H1 (cell line): ENCODE results near the gene TM9SF1. TPM values are rescaled to one million over a fixed set of nuclear protein-coding genes. Genes with fewer than 3 reads are reported as not detected.
"Not testable (repeated sequence)": the region's sequence is repeated elsewhere in the genome, so short reads cannot be mapped to it uniquely, and the experiment has no call there.

Source experiments
- CTCF ChIA-PET: fragments of 300-600 bp; sonication (Branson Sonifier 250); formaldehyde crosslinking; loops from one replicate; lab custom pipeline; 2021; ENCODE audit not compliant: partially characterized antibody; lab: Charles Lee
- POLR2A ChIA-PET: fragments of 300-600 bp; sonication (Branson Sonifier 250); formaldehyde crosslinking; loops from one replicate; lab custom pipeline; 2021; ENCODE audit warnings: inconsistent platforms; ENCODE audit not compliant: partially characterized antibody; lab: Charles Lee
- DNase-seq, 2 experiments: peaks; one replicate each; pipeline versions ENCODE4 v3.0.0 to v3.0.0-alpha.2; 2010 to 2022; ENCODE audit warnings: low spot score in 2 of 2, low read depth in 1 of 2, mixed read lengths in 1 of 2
- FAIRE-seq: peaks from 2 replicates; lab custom pipeline; 2011; peaks lifted over from hg19 to GRCh38; lab: Jason Lieb, UNC
- H2AFZ ChIP-seq: 2 replicates; pipeline ENCODE4 v1.8.1; 2012; ENCODE audit warnings: low read length, inconsistent platforms
- H2AK5ac ChIP-seq: 2 replicates; pipeline ENCODE4 v1.6.1; 2013; ENCODE audit warnings: low read depth, low read length
- H2BK120ac ChIP-seq: replicated peaks from 2 replicates; pipeline ENCODE3; 2013; ENCODE audit warnings: low read depth, low read length, inconsistent platforms
- H2BK12ac ChIP-seq: 2 replicates; pipeline ENCODE4 v1.6.1; 2013; ENCODE audit warnings: low read depth, low read length
- H2BK15ac ChIP-seq: 2 replicates; pipeline ENCODE4 v1.6.1; 2013; ENCODE audit warnings: low read length
- H2BK20ac ChIP-seq: 2 replicates; pipeline ENCODE4 v1.6.1; 2013; ENCODE audit warnings: low read length
- H2BK5ac ChIP-seq: 2 replicates; pipeline ENCODE4 v1.6.1; 2013; ENCODE audit warnings: low read depth, low read length
- H3K14ac ChIP-seq: 2 replicates; pipeline ENCODE4 v1.6.1; 2013; ENCODE audit warnings: inconsistent platforms; ENCODE audit not compliant: insufficient read length
- H3K18ac ChIP-seq: 2 replicates; pipeline ENCODE4 v1.6.1; 2013; ENCODE audit warnings: low read length; ENCODE audit errors: extremely low read depth
- H3K23ac ChIP-seq: 2 replicates; pipeline ENCODE4 v1.6.1; 2013; ENCODE audit warnings: inconsistent platforms; ENCODE audit not compliant: insufficient read length
- H3K23me2 ChIP-seq: 2 replicates; pipeline ENCODE4 v1.6.1; 2013; ENCODE audit warnings: low read depth, low read length
- H3K27ac ChIP-seq: 2 replicates; pipeline ENCODE4 v1.6.1; 2011; ENCODE audit warnings: low read depth, low read length, inconsistent platforms
- H3K27me3 ChIP-seq, 4 experiments: replicated peaks in 1 of 4; 1 replicate in 1 of 4; 2 replicates in 3 of 4; pipeline versions ENCODE4 v1.6.1 to v1.8.1; 2011 to 2013; ENCODE audit warnings: low read length in 3 of 4, mild to moderate bottlenecking in 3 of 4, inconsistent platforms in 2 of 4, mixed read lengths in 2 of 4, moderate library complexity in 1 of 4; ENCODE audit not compliant: control insufficient read depth in 3 of 4, insufficient read depth in 3 of 4; ENCODE audit errors: extremely low read depth in 1 of 4
- H3K36me3 ChIP-seq, 4 experiments: 2 replicates each; pipeline versions ENCODE4 v1.6.1 to v1.8.1; 2011 to 2013; ENCODE audit warnings: mild to moderate bottlenecking in 4 of 4, low read length in 3 of 4, moderate library complexity in 2 of 4, control low read depth in 1 of 4, inconsistent platforms in 1 of 4; ENCODE audit not compliant: insufficient read depth in 4 of 4, control insufficient read depth in 2 of 4
- H3K4ac ChIP-seq: replicated peaks from 2 replicates; pipeline ENCODE3; 2013; ENCODE audit warnings: low read length, low read depth, mixed read lengths, inconsistent platforms; ENCODE audit not compliant: insufficient read length
- H3K4me1 ChIP-seq, 4 experiments: replicated peaks in 1 of 4; 1 replicate in 1 of 4; 2 replicates in 3 of 4; pipeline versions ENCODE4 v1.6.1 to v1.8.1; 2011 to 2013; ENCODE audit warnings: low read length in 3 of 4, inconsistent platforms in 2 of 4, mixed read lengths in 1 of 4; ENCODE audit not compliant: insufficient read depth in 4 of 4, control insufficient read depth in 3 of 4
- H3K4me2 ChIP-seq, 2 experiments: 2 replicates each; pipeline versions ENCODE4 v1.6.1 to v1.8.1; 2011 to 2013; ENCODE audit warnings: low read depth in 2 of 2, low read length in 2 of 2, control low read depth in 1 of 2, inconsistent platforms in 1 of 2, mild to moderate bottlenecking in 1 of 2; ENCODE audit not compliant: insufficient read depth in 1 of 2
- H3K4me3 ChIP-seq, 4 experiments: fragments of 200-600, 300-600 bp in 1 of 4; sonication (generic), shearing (Covaris generic), sonication (Bioruptor Twin) in 1 of 4; 2 replicates each; pipeline versions ENCODE4 v1.5.1 to v1.8.1; 2011 to 2016; ENCODE audit warnings: low read length in 4 of 4, low read depth in 3 of 4, control low read depth in 2 of 4, inconsistent platforms in 2 of 4, mild to moderate bottlenecking in 2 of 4, mixed read lengths in 1 of 4, moderate library complexity in 1 of 4; ENCODE audit not compliant: insufficient read depth in 2 of 4; ENCODE audit errors: extremely low read depth in 1 of 4
- H3K56ac ChIP-seq: replicated peaks from 2 replicates; pipeline ENCODE3; 2013; ENCODE audit warnings: low read depth, mild to moderate bottlenecking, mixed read lengths, low read length, inconsistent platforms; ENCODE audit not compliant: insufficient read length
- H3K79me1 ChIP-seq: 2 replicates; pipeline ENCODE4 v1.6.1; 2013; ENCODE audit warnings: low read depth, low read length, control low read depth
- H3K79me2 ChIP-seq, 2 experiments: 2 replicates each; pipeline versions ENCODE4 v1.6.1 to v1.8.1; 2012 to 2013; ENCODE audit warnings: low read length in 2 of 2, mild to moderate bottlenecking in 2 of 2, inconsistent platforms in 1 of 2; ENCODE audit not compliant: insufficient read depth in 2 of 2, control insufficient read depth in 1 of 2
- H3K9ac ChIP-seq, 4 experiments: replicated peaks in 1 of 4; 1 replicate in 1 of 4; 2 replicates in 3 of 4; pipeline versions ENCODE4 v1.6.1 to v1.8.1; 2011 to 2013; ENCODE audit warnings: low read depth in 3 of 4, low read length in 3 of 4, control low read depth in 2 of 4, mild to moderate bottlenecking in 2 of 4, moderate library complexity in 2 of 4, inconsistent platforms in 1 of 4; ENCODE audit errors: extremely low read depth in 1 of 4
- H3K9me3 ChIP-seq, 2 experiments: 2 replicates each; pipeline versions ENCODE4 v1.6.1 to v1.8.1; 2012 to 2013; ENCODE audit warnings: mild to moderate bottlenecking in 2 of 2, moderate library complexity in 2 of 2, control low read depth in 1 of 2, inconsistent platforms in 1 of 2, low read depth in 1 of 2, low read length in 1 of 2, mixed read lengths in 1 of 2; ENCODE audit not compliant: insufficient read depth in 2 of 2
- H4K20me1 ChIP-seq, 2 experiments: replicated peaks in 1 of 2; 2 replicates each; pipeline versions ENCODE3 to v1.8.1; 2011 to 2013; ENCODE audit warnings: inconsistent platforms in 2 of 2, low read length in 2 of 2, mild to moderate bottlenecking in 1 of 2; ENCODE audit not compliant: insufficient read depth in 2 of 2, control insufficient read depth in 1 of 2
- H4K5ac ChIP-seq: 2 replicates; pipeline ENCODE4 v1.6.1; 2013; ENCODE audit warnings: low read length, low read depth, mixed read lengths, inconsistent platforms; ENCODE audit not compliant: insufficient read length
- H4K8ac ChIP-seq: 2 replicates; pipeline ENCODE4 v1.8.0; 2013; ENCODE audit warnings: mild to moderate bottlenecking, moderate library complexity, low read length, inconsistent platforms; ENCODE audit not compliant: insufficient read depth; ENCODE audit errors: extremely low read depth
- H4K91ac ChIP-seq: replicated peaks from 2 replicates; pipeline ENCODE3; 2013; ENCODE audit warnings: low read length, mixed read lengths, inconsistent platforms; ENCODE audit not compliant: insufficient read length
- ATF3 ChIP-seq: IDR thresholded peaks from 2 replicates; pipeline ENCODE4 v1.6.1; 2011; ENCODE audit warnings: low read depth, mild to moderate bottlenecking, low read length; ENCODE audit not compliant: insufficient read depth
- BRCA1 ChIP-seq: IDR thresholded peaks from 2 replicates; pipeline ENCODE4 v1.6.1; 2012; ENCODE audit warnings: low read depth, low read length, improper control_type of control experiment
- MAX ChIP-seq: IDR thresholded peaks from 2 replicates; pipeline ENCODE4 v1.6.1; 2012; ENCODE audit warnings: inconsistent platforms
- POLR2AphosphoS5 ChIP-seq: IDR thresholded peaks from 2 replicates; pipeline ENCODE4 v1.6.1; 2011; ENCODE audit warnings: low read depth, low read length
- POU5F1 ChIP-seq: IDR thresholded peaks from 2 replicates; pipeline ENCODE4 v1.6.1; 2011; ENCODE audit warnings: low read depth, mild to moderate bottlenecking, low read length, moderate library complexity
- SIRT6 ChIP-seq: IDR thresholded peaks from one replicate; pipeline ENCODE4 v1.7.1; 2012; ENCODE audit warnings: low read length, inconsistent platforms
- TAF7 ChIP-seq: optimal IDR thresholded peaks from 2 replicates; pipeline ENCODE3; 2011; ENCODE audit warnings: low read depth, mild to moderate bottlenecking, inconsistent platforms, low read length, moderate library complexity, borderline replicate concordance
- YY1 ChIP-seq: IDR thresholded peaks from 2 replicates; pipeline ENCODE4 v1.6.1; 2011; ENCODE audit warnings: low read depth, mild to moderate bottlenecking, low read length
- WGBS, 2 experiments: shearing (Covaris generic) in 1 of 2; methylation state at CpG; one replicate each; pipeline versions ENCODE4 v1.1.6 to v1.1.7; 2013 to 2015; ENCODE audit warnings: low lambda C conversion rate in 2 of 2, mixed read lengths in 2 of 2, inconsistent platforms in 1 of 2, low coverage in 1 of 2, missing lambda C conversion rate in 1 of 2; ENCODE audit not compliant: insufficient replicate concordance in 2 of 2, insufficient coverage in 1 of 2, insufficient read length in 1 of 2; ENCODE audit errors: extremely low coverage in 1 of 2, missing lambda C conversion rate in 1 of 2; 5-methylcytosine and 5-hydroxymethylcytosine counted together
- polyA plus RNA-seq, 7 experiments: library from polyadenylated mRNA; depleted of rRNA in 3 of 7; stranded (reverse) in 5 of 7; unstranded in 2 of 7; fragments of >200 nt in 5 of 7; fragments of 200-250 nt in 2 of 7; gene quantifications; 1 replicate in 5 of 7; 2 replicates in 1 of 7; 4 replicates in 1 of 7; pipeline versions ENCODE4 v1.2.1 to v1.2.3, GENCODE V29; 2011 to 2013; ENCODE audit warnings: missing spikeins in 2 of 7, mixed read lengths in 2 of 7
- total RNA-seq: library from RNA; stranded (reverse); fragmentation: NEBNext Ultra II Directional; extraction: Animal tissue kit (Norgen Biotek cat#: 25700); gene quantifications from 2 replicates; pipeline ENCODE4 v1.2.1, GENCODE V29; 2021

Gene TM9SF1
- total and polyA plus RNA-seq, 2 of the 8 experiments (the other 6 are each of a cell fraction or from before 2014, with no cell fraction given) = 22.2 to 29.2 TPM

GRCh38 chr14:24224618-24225071, 29.4 kb upstream of the TM9SF1 start (continued):
- TF ChIP-seq POLR2AphosphoS5 (no peak), MAX (no peak), YY1 (no peak), BRCA1 (no peak), ATF3 (no peak), SIRT6 (no peak), TAF7 (no peak), POU5F1 (no peak)

- not testable (repeated sequence) for H2BK120ac ChIP-seq, H3K36me3 ChIP-seq, H3K4me1 ChIP-seq, H3K18ac ChIP-seq, H4K8ac ChIP-seq, H3K4me2 ChIP-seq, H3K79me1 ChIP-seq, H4K91ac ChIP-seq, H3K27ac ChIP-seq, H3K4me3 ChIP-seq, H3K56ac ChIP-seq, H4K20me1 ChIP-seq, H2BK12ac ChIP-seq, H3K23me2 ChIP-seq, H2AFZ ChIP-seq, H2BK5ac ChIP-seq, H3K9ac ChIP-seq, H3K9me3 ChIP-seq, H2BK15ac ChIP-seq, H2BK20ac ChIP-seq, DNase-seq, H3K23ac ChIP-seq, H3K14ac ChIP-seq, H3K4ac ChIP-seq, H2AK5ac ChIP-seq, H3K27me3 ChIP-seq, H4K5ac ChIP-seq, FAIRE-seq
- WGBS, 2 experiments = 85% methylated on average over 4 of the region's 4 CpGs; no CpG with 5 or more reads in 1 of the 2 experiments
- ChIA-PET POLR2A (interaction anchor here (0.7 to 2.0 kb wide), 3 partner anchors 10 to 45 kb away, joined by 3 to 7 read pairs (median 3); partner anchors contain the start of genes GMPR2 and NEDD8), CTCF (interaction anchor here (1.0 to 5.0 kb wide), 2 partner anchors 16 to 74 kb away, joined by 3 to 16 read pairs; no protein-coding TSS in a partner anchor)
- H3K79me2 ChIP-seq = peaks cover 0 to 62% of the 10 kb centered on the region in 2 experiments; a peak in 2 of 4 replicates
Observed at GRCh38 chr14:24222987-24223386, 27.7 kb upstream of the TM9SF1 start.
